HG02973 (cell line): ENCODE data around the gene PODNL1.
"Not testable (repeated sequence)": the region's sequence is repeated elsewhere in the genome, so short reads cannot be mapped to it uniquely, and the experiment has no call there.

Experiments used
- ATAC-seq: cut with Tn5 transposase; IDR thresholded peaks from one replicate; pipeline ENCODE4 v1.9.1; 2021; ENCODE audit warnings: moderate library complexity; ENCODE audit not compliant: unreplicated experiment

PODNL1 gene

GRCh38 chr19:13930402-13930801 is 7.8 kb downstream of the PODNL1 start:
- no peak for ATAC-seq

GRCh38 chr19:13929956-13930355 is 8.3 kb downstream of the PODNL1 start:
- ATAC-seq = no peak

GRCh38 chr19:13929340-13929739 is 8.9 kb downstream of the PODNL1 start:
- ATAC-seq = no peak

- ATAC-seq = no peak
These were observed 11.5 kb downstream of the PODNL1 start for GRCh38 chr19:13926715-13927114.

GRCh38 chr19:13926010-13926409 is 12.2 kb downstream of the PODNL1 start:
- no peak for ATAC-seq

GRCh38 chr19:13923194-13923987 is 14.8 kb downstream of the PODNL1 start:
- ATAC-seq = no peak

- not testable (repeated sequence) for ATAC-seq
These were observed 16.1 kb downstream of the PODNL1 start for GRCh38 chr19:13922118-13922517.

- ATAC-seq = no peak
These were observed 17.1 kb downstream of the PODNL1 start for GRCh38 chr19:13920940-13921747.

GRCh38 chr19:13920524-13920923 is 17.7 kb downstream of the PODNL1 start:
- no peak for ATAC-seq

GRCh38 chr19:13918726-13919411 is 19.3 kb downstream of the PODNL1 start:
- no peak for ATAC-seq

- no peak for ATAC-seq
These were observed 20.3 kb downstream of the PODNL1 start for GRCh38 chr19:13917888-13918406.

GRCh38 chr19:13914777-13915176 is 23.4 kb downstream of the PODNL1 start:
- ATAC-seq = no peak

GRCh38 chr19:13913352-13913751 is 24.9 kb downstream of the PODNL1 start:
- no peak for ATAC-seq

GRCh38 chr19:13909430-13909829 is 28.8 kb downstream of the PODNL1 start:
- ATAC-seq = no peak

GRCh38 chr19:13908674-13909073 is 29.5 kb downstream of the PODNL1 start:
- no peak for ATAC-seq

- no peak for ATAC-seq
These were observed 31.3 kb downstream of the PODNL1 start for GRCh38 chr19:13906910-13907309.

GRCh38 chr19:13906521-13906904 is 31.7 kb downstream of the PODNL1 start:
- peak; percentile 27 for ATAC-seq

GRCh38 chr19:13905634-13906520 is 32.3 kb downstream of the PODNL1 start, which contains the start of the genes BRME1 and CC2D1A:
TSS of gene BRME1 (minus strand) at chr19:13906117. CDS start at chr19:13904892, 1,225 bp downstream.
TSS of gene CC2D1A (plus strand) at chr19:13906201. CDS start at chr19:13906442, 241 bp downstream.
- peak; percentile 85 for ATAC-seq

- ATAC-seq = no peak
These were observed 35.1 kb downstream of the PODNL1 start for GRCh38 chr19:13902993-13903555.
